ENCODE data around the gene SYNE2.

SYNE2 gene

GRCh38 chr14:63962906-63963305 lies 110.1 kb downstream of the SYNE2 start:
- DNase-seq = no peak

GRCh38 chr14:63963439-63963838 lies 110.6 kb downstream of the SYNE2 start:
- no peak for DNase-seq

- no peak for DNase-seq
Observed at GRCh38 chr14:63964113-63964512, 111.3 kb downstream of the SYNE2 start.

- DNase-seq = no peak
Observed at GRCh38 chr14:63966407-63966806, 113.6 kb downstream of the SYNE2 start.

GRCh38 chr14:63972323-63972932 lies 119.6 kb downstream of the SYNE2 start:
- DNase-seq = no peak

- DNase-seq = no peak
Observed at GRCh38 chr14:63974176-63974575, 121.4 kb downstream of the SYNE2 start.

GRCh38 chr14:63981569-63981968 lies 128.8 kb downstream of the SYNE2 start:
- DNase-seq = no peak

- DNase-seq = no peak
Observed at GRCh38 chr14:63982156-63982555, 129.4 kb downstream of the SYNE2 start.

GRCh38 chr14:63982629-63983028 lies 129.8 kb downstream of the SYNE2 start:
- no peak for DNase-seq

- no peak for DNase-seq
Observed at GRCh38 chr14:63986789-63987533, 134.2 kb downstream of the SYNE2 start.

GRCh38 chr14:63988579-63988978 lies 135.8 kb downstream of the SYNE2 start:
- DNase-seq = no peak

GRCh38 chr14:63991833-63992232 lies 139.0 kb downstream of the SYNE2 start:
- no peak for DNase-seq

- no peak for DNase-seq
Observed at GRCh38 chr14:63992858-63993257, 140.1 kb downstream of the SYNE2 start.

- peak; percentile 5 for DNase-seq
Observed at GRCh38 chr14:63993992-63994391, 141.2 kb downstream of the SYNE2 start.

- no peak for DNase-seq
Observed at GRCh38 chr14:63995285-63995684, 142.5 kb downstream of the SYNE2 start.

GRCh38 chr14:63996016-63996415 lies 143.2 kb downstream of the SYNE2 start:
- no peak for DNase-seq

- no peak for DNase-seq
Observed at GRCh38 chr14:63996625-63997220, 143.9 kb downstream of the SYNE2 start.

GRCh38 chr14:64000749-64001148 lies 147.9 kb downstream of the SYNE2 start:
- no peak for DNase-seq

- DNase-seq = no peak
Observed at GRCh38 chr14:64005822-64006221, 153.0 kb downstream of the SYNE2 start.

- DNase-seq = no peak
Observed at GRCh38 chr14:64008016-64008415, 155.2 kb downstream of the SYNE2 start.

- no peak for DNase-seq
Observed at GRCh38 chr14:64012003-64012402, 159.2 kb downstream of the SYNE2 start.

- DNase-seq = no peak
Observed at GRCh38 chr14:64012720-64013119, 159.9 kb downstream of the SYNE2 start.

- no peak for DNase-seq
Observed at GRCh38 chr14:64025479-64025878, 172.7 kb downstream of the SYNE2 start.

- DNase-seq = no peak
Observed at GRCh38 chr14:64026600-64026999, 173.8 kb downstream of the SYNE2 start.

All from RPMI8226 (cell line).